Spinal cord (tissue), 10 donors: ENCODE results near the gene CHCHD1. TPM values are rescaled to one million over a fixed set of nuclear protein-coding genes. Genes with fewer than 3 reads are reported as not detected.
"Not testable (repeated sequence)": the region's sequence is repeated elsewhere in the genome, so short reads cannot be mapped to it uniquely, and the experiment has no call there.

ENCODE experiments used
- DNase-seq, 6 donors: peaks; one replicate each; pipeline versions ENCODE4 v3.0.0 to v3.0.0-alpha.2; 2013 to 2015; ENCODE audit warnings: low spot score in 6 of 6, low read depth in 4 of 6
- H3K27ac ChIP-seq: one replicate; pipeline ENCODE4 v1.5.1; 2013; ENCODE audit warnings: low read depth, low read length, control low read depth
- H3K27me3 ChIP-seq: one replicate; pipeline ENCODE4 v1.6.1; 2013; ENCODE audit warnings: low read length; ENCODE audit not compliant: control insufficient read depth, insufficient read depth
- H3K36me3 ChIP-seq: one replicate; pipeline ENCODE4 v1.6.1; 2013; ENCODE audit warnings: low read length; ENCODE audit not compliant: control insufficient read depth, insufficient read depth
- H3K4me1 ChIP-seq: one replicate; pipeline ENCODE4 v1.6.1; 2013; ENCODE audit warnings: low read length; ENCODE audit not compliant: control insufficient read depth, insufficient read depth
- H3K4me3 ChIP-seq: one replicate; pipeline ENCODE4 v1.5.1; 2013; ENCODE audit warnings: low read depth, low read length, control low read depth
- H3K9me3 ChIP-seq: one replicate; pipeline ENCODE4 v1.6.1; 2013; ENCODE audit warnings: low read length; ENCODE audit not compliant: control insufficient read depth, insufficient read depth
- WGBS: methylation state at CpG from one replicate; pipeline ENCODE4 v1.1.5; 2013; ENCODE audit warnings: missing lambda C conversion rate; ENCODE audit not compliant: insufficient coverage; 5-methylcytosine and 5-hydroxymethylcytosine counted together
- long read RNA-seq, 4 donors: transcript quantifications; one replicate each; lab custom pipeline, GENCODE V29; 2026
- polyA plus RNA-seq, 2 donors: library from polyadenylated mRNA; unstranded; fragments of 120-200 nt; gene quantifications; one replicate each; pipeline ENCODE4 v1.2.1, GENCODE V29; 2013; ENCODE audit not compliant: insufficient read length in 2 of 2
- total RNA-seq, 2 donors: library from RNA; depleted of rRNA in 1 of 2; stranded (reverse); fragments of 120-200 nt in 1 of 2; fragments of >200 nt in 1 of 2; gene quantifications; one replicate each; pipeline versions ENCODE4 v1.2.3 to v1.2.4, GENCODE V29; 2013 to 2014
- donor health status: healthy.

The CHCHD1 gene
- 10 to 100 TPM; 22.4 to 39.5 TPM for total RNA-seq
- polyA plus RNA-seq: 10 to 100 TPM; 44.5 to 44.6 TPM
- long read RNA-seq, donor 1, transcript CHCHD1-201 (3 exons, 835 nt): major isoform, 36 of 73 reads
- long read RNA-seq, donor 1, partial matches to known transcripts: 35 of 73 reads
- long read RNA-seq, donor 1, other reads (novel, unspliced or antisense): 0 of 73 reads
- long read RNA-seq, donor 2, transcript CHCHD1-201 (3 exons, 835 nt): major isoform, 21 of 31 reads
- long read RNA-seq, donor 2, partial matches to known transcripts: 9 of 31 reads
- long read RNA-seq, donor 2, other reads (novel, unspliced or antisense): 0 of 31 reads
- long read RNA-seq, donor 3, transcript CHCHD1-201 (3 exons, 835 nt): major isoform, 23 of 41 reads
- long read RNA-seq, donor 3, partial matches to known transcripts: 16 of 41 reads
- long read RNA-seq, donor 3, other reads (novel, unspliced or antisense): 0 of 41 reads
- long read RNA-seq, donor 4, transcript CHCHD1-202 (2 exons, 1,202 nt): minor isoform, 5 of 140 reads
- long read RNA-seq, donor 4, transcript CHCHD1-201 (3 exons, 835 nt): major isoform, 73 of 140 reads
- long read RNA-seq, donor 4, partial matches to known transcripts: 62 of 140 reads
- long read RNA-seq, donor 4, other reads (novel, unspliced or antisense): 0 of 140 reads

GRCh38 chr10:73781879-73782748 lies at the start of gene CHCHD1:
TSS of gene CHCHD1 (plus strand) at chr10:73782048. CDS start at chr10:73782076, 28 bp downstream.
- Histone ChIP-seq H3K27ac (peak within 1 kb of the TSS; percentile 95), H3K36me3 (peaks cover 27% of the 10 kb centered on the region), H3K27me3 (no peaks in the 10 kb centered on the region), H3K9me3 (no peaks in the 10 kb centered on the region), H3K4me3 (peak within 1 kb of the TSS; percentile 96), H3K4me1 (peaks cover 25% of the 10 kb centered on the region)
- 0% methylated on average over 55 of the region's 57 CpGs for WGBS
- DNase-seq: peak; percentile 77 to 97 (median 86)

- DNase-seq: no peak
- Histone ChIP-seq H3K27me3 (no peaks in the 10 kb centered on the region), H3K27ac (no peak overlapping the region), H3K36me3 (peaks cover 35% of the 10 kb centered on the region), H3K9me3 (no peaks in the 10 kb centered on the region), H3K4me3 (no peak overlapping the region), H3K4me1 (peaks cover 13% of the 10 kb centered on the region)
- WGBS: 96% methylated on average over 20 of the region's 20 CpGs
These were observed 49.4 kb upstream of the CHCHD1 start for GRCh38 chr10:73732426-73732825.

GRCh38 chr10:73732931-73733623 lies 48.8 kb upstream of the CHCHD1 start:
- Histone ChIP-seq H3K27ac (no peak overlapping the region), H3K27me3 (no peaks in the 10 kb centered on the region), H3K9me3 (no peaks in the 10 kb centered on the region), H3K36me3 (peaks cover 37% of the 10 kb centered on the region), H3K4me1 (peaks cover 13% of the 10 kb centered on the region), H3K4me3 (no peak overlapping the region)
- no peak for DNase-seq
- WGBS: 65% methylated on average over 82 of the region's 84 CpGs

- Histone ChIP-seq H3K36me3 (peaks cover 37% of the 10 kb centered on the region), H3K4me1 (peaks cover 13% of the 10 kb centered on the region), H3K27me3 (no peaks in the 10 kb centered on the region), H3K9me3 (no peaks in the 10 kb centered on the region), H3K4me3 (no peak overlapping the region), H3K27ac (no peak overlapping the region)
- WGBS: 90% methylated on average over 13 of the region's 16 CpGs
- DNase-seq: no peak
These were observed 47.7 kb upstream of the CHCHD1 start for GRCh38 chr10:73734028-73734720.

GRCh38 chr10:73734796-73735305 lies 47.0 kb upstream of the CHCHD1 start:
- Histone ChIP-seq H3K9me3 (no peaks in the 10 kb centered on the region), H3K4me1 (peaks cover 13% of the 10 kb centered on the region), H3K27ac (no peak overlapping the region), H3K4me3 (no peak overlapping the region), H3K36me3 (peaks cover 37% of the 10 kb centered on the region), H3K27me3 (no peaks in the 10 kb centered on the region)
- 81% methylated on average over 2 of the region's 5 CpGs for WGBS
- DNase-seq: no peak

GRCh38 chr10:73740501-73741254 lies 41.2 kb upstream of the CHCHD1 start:
- 97% methylated on average over 11 of the region's 18 CpGs for WGBS
- peaks cover 15% of the 10 kb centered on the region for H3K36me3 ChIP-seq
- not testable (repeated sequence) for H3K9me3 ChIP-seq, H3K27me3 ChIP-seq, H3K4me3 ChIP-seq, H3K27ac ChIP-seq, H3K4me1 ChIP-seq, DNase-seq

- Histone ChIP-seq H3K27ac (no peak overlapping the region), H3K4me3 (no peak overlapping the region), H3K27me3 (no peaks in the 10 kb centered on the region), H3K9me3 (no peaks in the 10 kb centered on the region), H3K36me3 (peaks cover 22% of the 10 kb centered on the region), H3K4me1 (peaks cover 9% of the 10 kb centered on the region)
- DNase-seq: no peak
- WGBS: 84% methylated on average over 5 of the region's 5 CpGs
These were observed 39.5 kb upstream of the CHCHD1 start for GRCh38 chr10:73742454-73742734.

- H3K27ac ChIP-seq: peak overlapping the region; percentile 97
- WGBS: 0% methylated on average over 2 of the region's 6 CpGs
- H3K36me3 ChIP-seq: peaks cover 30% of the 10 kb centered on the region
- H3K27me3 ChIP-seq: no peaks in the 10 kb centered on the region
- DNase-seq: no peak
- peak overlapping the region; percentile 90 for H3K4me3 ChIP-seq
- H3K4me1 ChIP-seq: peaks cover 9% of the 10 kb centered on the region
- no peaks in the 10 kb centered on the region for H3K9me3 ChIP-seq
These were observed 38.4 kb upstream of the CHCHD1 start for GRCh38 chr10:73743327-73743904.
